ENCODE data around the gene BRICD5. TPM values are rescaled to one million over a fixed set of nuclear protein-coding genes. Genes with fewer than 3 reads are reported as not detected.

Gene BRICD5
- total and polyA plus RNA-seq, 2 donors from 2014 or later = 7.2 to 8.2 TPM

GRCh38 chr16:2161911-2162310, 48.8 kb downstream of the BRICD5 start:
- no peak overlapping the region for H3K4me3 ChIP-seq (ENCODE audit: low read length in 3 of 3)
- FAIRE-seq (no peak), DNase-seq (no peak)
- peaks cover 0 to 16% (median 0%) of the 10 kb centered on the region in 3 donors for H3K4me1 ChIP-seq (ENCODE audit: control insufficient read depth in 2 of 3, insufficient read depth in 2 of 3, low read depth in 1 of 3, low read length in 3 of 3)
- H3K27ac ChIP-seq (ENCODE audit: low read depth in 2 of 2, low read length in 2 of 2) = no peak overlapping the region
- no peaks in the 10 kb centered on the region for H3K9me3 ChIP-seq (ENCODE audit: control insufficient read depth in 2 of 3, insufficient read depth in 1 of 3, low read length in 3 of 3)
- intact Hi-C loops (cut with DNase I) = no loop called here
- peaks cover 0 to 3% (median 0%) of the 10 kb centered on the region in 3 donors for H3K36me3 ChIP-seq (ENCODE audit: control insufficient read depth in 2 of 3, insufficient read depth in 3 of 3, low read length in 3 of 3)
- no peak for TF ChIP-seq CTCF (IDR thresholded peaks at IDR 0.05; ENCODE audit: borderline replicate concordance, extremely low read depth, insufficient read depth)
- H3K9ac ChIP-seq (ENCODE audit: low read length in 3 of 3) = no peak overlapping the region
- no peaks in the 10 kb centered on the region for H3K27me3 ChIP-seq (ENCODE audit: control insufficient read depth, insufficient read depth, low read length)

DNA sequence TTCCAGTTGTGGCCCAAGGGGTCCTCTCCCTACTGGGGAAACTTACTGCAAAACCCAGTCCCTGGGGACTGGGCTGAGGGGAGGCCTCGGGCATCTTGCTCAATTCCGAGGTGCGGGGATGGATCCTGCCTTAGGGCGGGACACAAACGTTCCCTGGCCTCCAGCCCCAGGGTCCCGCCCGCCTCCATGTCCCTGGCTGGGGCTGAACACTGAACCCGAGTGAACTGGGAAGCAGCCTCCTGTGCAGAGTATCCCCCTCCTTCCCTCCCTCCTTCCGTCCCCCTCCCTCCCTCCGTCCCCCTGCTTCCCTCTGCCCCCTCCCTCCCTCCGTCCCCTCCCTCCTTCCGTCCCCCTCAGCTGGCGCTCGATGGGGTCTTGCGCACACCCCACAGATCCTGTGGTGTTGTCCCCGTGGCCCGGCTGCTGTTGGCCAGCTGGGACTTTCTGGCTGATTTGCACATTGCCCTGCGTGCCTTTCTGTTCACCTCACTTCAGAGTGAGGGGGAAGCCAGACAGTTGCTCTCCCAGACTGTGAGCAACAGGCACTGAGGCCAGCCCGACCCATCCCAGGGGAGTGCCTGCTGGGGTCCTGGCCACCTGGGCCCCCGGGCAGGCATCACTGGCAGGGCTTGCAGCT, 49.6 kb downstream of the BRICD5 start:
- H3K36me3 ChIP-seq (ENCODE audit: control insufficient read depth in 2 of 3, insufficient read depth in 3 of 3, low read length in 3 of 3) = peaks cover 0 to 3% (median 0%) of the 10 kb centered on the region in 3 donors
- H3K4me1 ChIP-seq (ENCODE audit: control insufficient read depth in 2 of 3, insufficient read depth in 2 of 3, low read depth in 1 of 3, low read length in 3 of 3) = peaks cover 0 to 24% (median 0%) of the 10 kb centered on the region in 3 donors
- H3K9ac ChIP-seq (ENCODE audit: low read length in 3 of 3) = no peak overlapping the region
- no peak for TF ChIP-seq CTCF (IDR thresholded peaks at IDR 0.05; ENCODE audit: borderline replicate concordance, extremely low read depth, insufficient read depth)
- intact Hi-C loops (cut with DNase I) = no loop called here
- FAIRE-seq (no peak), DNase-seq (no peak)
- no peaks in the 10 kb centered on the region for H3K9me3 ChIP-seq (ENCODE audit: control insufficient read depth in 2 of 3, insufficient read depth in 1 of 3, low read length in 3 of 3)
- no peak overlapping the region for H3K27ac ChIP-seq (ENCODE audit: low read depth in 2 of 2, low read length in 2 of 2)
- no peak overlapping the region for H3K4me3 ChIP-seq (ENCODE audit: low read length in 3 of 3)
- H3K27me3 ChIP-seq (ENCODE audit: control insufficient read depth, insufficient read depth, low read length) = no peaks in the 10 kb centered on the region

Other genes starting within 250 kb of the BRICD5 start
- gene RPS2, start 246.0 kb downstream of the BRICD5 start, total RNA-seq = 1,550 TPM
- gene RPS2, start 246.0 kb downstream of the BRICD5 start, polyA plus RNA-seq (ENCODE audit: insufficient read depth, low read depth, low replicate concordance) = 2,018 TPM
- gene RNF151, start 244.0 kb downstream of the BRICD5 start, total RNA-seq = not detected
- not detected for gene RNF151, start 244.0 kb downstream of the BRICD5 start, polyA plus RNA-seq (ENCODE audit: insufficient read depth, low read depth, low replicate concordance)
- 33.3 TPM for gene TBL3, start 238.8 kb downstream of the BRICD5 start, total RNA-seq
- gene TBL3, start 238.8 kb downstream of the BRICD5 start, polyA plus RNA-seq (ENCODE audit: insufficient read depth, low read depth, low replicate concordance) = 38.5 TPM
- gene NOXO1, start 229.4 kb downstream of the BRICD5 start, total RNA-seq = 0.57 TPM
- gene NOXO1, start 229.4 kb downstream of the BRICD5 start, polyA plus RNA-seq (ENCODE audit: insufficient read depth, low read depth, low replicate concordance) = 0.58 TPM
- 25.0 TPM for gene GFER, start 226.7 kb downstream of the BRICD5 start, total RNA-seq
- 45.6 TPM for gene GFER, start 226.7 kb downstream of the BRICD5 start, polyA plus RNA-seq (ENCODE audit: insufficient read depth, low read depth, low replicate concordance)
- gene SYNGR3, start 220.9 kb downstream of the BRICD5 start, total RNA-seq = 2.2 TPM
- 4.6 TPM for gene SYNGR3, start 220.9 kb downstream of the BRICD5 start, polyA plus RNA-seq (ENCODE audit: insufficient read depth, low read depth, low replicate concordance)
- 34.9 TPM for gene ZNF598, start 201.0 kb downstream of the BRICD5 start, total RNA-seq
- 14.3 TPM for gene ZNF598, start 201.0 kb downstream of the BRICD5 start, polyA plus RNA-seq (ENCODE audit: insufficient read depth, low read depth, low replicate concordance)
- not detected for gene NPW, start 191.1 kb downstream of the BRICD5 start, total RNA-seq
- not detected for gene NPW, start 191.1 kb downstream of the BRICD5 start, polyA plus RNA-seq (ENCODE audit: insufficient read depth, low read depth, low replicate concordance)
- gene NHERF2, start 184.0 kb downstream of the BRICD5 start, total RNA-seq = 238 TPM
- gene NHERF2, start 184.0 kb downstream of the BRICD5 start, polyA plus RNA-seq (ENCODE audit: insufficient read depth, low read depth, low replicate concordance) = 405 TPM
- 15.3 TPM for gene NTHL1, start 163.0 kb downstream of the BRICD5 start, total RNA-seq
- gene NTHL1, start 163.0 kb downstream of the BRICD5 start, polyA plus RNA-seq (ENCODE audit: insufficient read depth, low read depth, low replicate concordance) = 36.0 TPM
- 151 TPM for gene TSC2, start 162.9 kb downstream of the BRICD5 start, total RNA-seq
- gene TSC2, start 162.9 kb downstream of the BRICD5 start, polyA plus RNA-seq (ENCODE audit: insufficient read depth, low read depth, low replicate concordance) = 40.0 TPM
- 88.3 TPM for gene PKD1, start 75.0 kb downstream of the BRICD5 start, total RNA-seq
- 16.2 TPM for gene PKD1, start 75.0 kb downstream of the BRICD5 start, polyA plus RNA-seq (ENCODE audit: insufficient read depth, low read depth, low replicate concordance)
- 1.5 TPM for gene RAB26, start 62.2 kb downstream of the BRICD5 start, total RNA-seq
- gene RAB26, start 62.2 kb downstream of the BRICD5 start, polyA plus RNA-seq (ENCODE audit: insufficient read depth, low read depth, low replicate concordance) = 3.0 TPM
- 66.8 TPM for gene TRAF7, start 55.1 kb downstream of the BRICD5 start, total RNA-seq
- 26.1 TPM for gene TRAF7, start 55.1 kb downstream of the BRICD5 start, polyA plus RNA-seq (ENCODE audit: insufficient read depth, low read depth, low replicate concordance)
- gene CASKIN1, start 14.3 kb downstream of the BRICD5 start, total RNA-seq = 0.66 TPM
- 0.30 TPM for gene CASKIN1, start 14.3 kb downstream of the BRICD5 start, polyA plus RNA-seq (ENCODE audit: insufficient read depth, low read depth, low replicate concordance)
- gene MLST8, start 5.4 kb downstream of the BRICD5 start, total RNA-seq = 34.0 TPM
- 63.3 TPM for gene MLST8, start 5.4 kb downstream of the BRICD5 start, polyA plus RNA-seq (ENCODE audit: insufficient read depth, low read depth, low replicate concordance)
- 13.5 TPM for gene PGP, start 4.0 kb upstream of the BRICD5 start, total RNA-seq
- 21.2 TPM for gene PGP, start 4.0 kb upstream of the BRICD5 start, polyA plus RNA-seq (ENCODE audit: insufficient read depth, low read depth, low replicate concordance)
- 26.0 TPM for gene E4F1, start 12.7 kb upstream of the BRICD5 start, total RNA-seq
- gene E4F1, start 12.7 kb upstream of the BRICD5 start, polyA plus RNA-seq (ENCODE audit: insufficient read depth, low read depth, low replicate concordance) = 13.6 TPM
- 0.88 TPM for gene DNASE1L2, start 25.6 kb upstream of the BRICD5 start, total RNA-seq
- gene DNASE1L2, start 25.6 kb upstream of the BRICD5 start, polyA plus RNA-seq (ENCODE audit: insufficient read depth, low read depth, low replicate concordance) = 0.88 TPM
- gene ECI1, start 40.7 kb upstream of the BRICD5 start, total RNA-seq = 98.1 TPM
- gene ECI1, start 40.7 kb upstream of the BRICD5 start, polyA plus RNA-seq (ENCODE audit: insufficient read depth, low read depth, low replicate concordance) = 233 TPM
- gene RNPS1, start 57.3 kb upstream of the BRICD5 start, total RNA-seq = 134 TPM
- gene RNPS1, start 57.3 kb upstream of the BRICD5 start, polyA plus RNA-seq (ENCODE audit: insufficient read depth, low read depth, low replicate concordance) = 102 TPM
- gene ABCA3, start 129.9 kb upstream of the BRICD5 start, total RNA-seq = 35.5 TPM
- 5.5 TPM for gene ABCA3, start 129.9 kb upstream of the BRICD5 start, polyA plus RNA-seq (ENCODE audit: insufficient read depth, low read depth, low replicate concordance)
- 2.9 TPM for gene CCNF, start 218.6 kb upstream of the BRICD5 start, total RNA-seq
- gene CCNF, start 218.6 kb upstream of the BRICD5 start, polyA plus RNA-seq (ENCODE audit: insufficient read depth, low read depth, low replicate concordance) = 0.77 TPM
- 1.4 TPM for gene TEDC2, start 249.2 kb upstream of the BRICD5 start, total RNA-seq
- gene TEDC2, start 249.2 kb upstream of the BRICD5 start, polyA plus RNA-seq (ENCODE audit: insufficient read depth, low read depth, low replicate concordance) = 1.7 TPM

All from kidney (tissue), 14 donors.